ENCODE results near the gene ATXN10.
A peak's percentile ranks its signal among the peaks of the same experiment; 100 is the strongest.
"Not testable (repeated sequence)": the region's sequence is repeated elsewhere in the genome, so short reads cannot be mapped to it uniquely, and the experiment has no call there.

Gene ATXN10

DNA sequence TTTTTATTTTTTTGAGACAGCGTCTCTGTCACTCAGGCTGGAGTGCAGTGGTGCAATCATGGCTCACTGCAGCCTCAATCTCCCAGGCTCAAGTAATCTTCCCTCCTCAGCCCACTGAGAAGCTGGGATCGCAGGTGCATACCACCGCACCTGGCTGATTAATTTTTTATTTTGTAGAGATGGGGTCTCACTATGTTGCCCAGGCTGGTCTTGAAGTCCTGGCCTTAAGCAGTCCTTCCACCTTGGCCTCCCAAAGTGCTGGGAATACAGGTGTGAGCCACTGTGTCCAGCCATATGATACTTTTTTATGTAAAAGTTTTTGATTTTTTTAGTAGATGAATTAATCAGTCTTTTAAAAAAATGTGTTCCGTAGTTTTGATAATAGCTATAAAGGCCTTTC, 42.8 kb downstream of the ATXN10 start:
- not testable (repeated sequence) for DNase-seq

DNA sequence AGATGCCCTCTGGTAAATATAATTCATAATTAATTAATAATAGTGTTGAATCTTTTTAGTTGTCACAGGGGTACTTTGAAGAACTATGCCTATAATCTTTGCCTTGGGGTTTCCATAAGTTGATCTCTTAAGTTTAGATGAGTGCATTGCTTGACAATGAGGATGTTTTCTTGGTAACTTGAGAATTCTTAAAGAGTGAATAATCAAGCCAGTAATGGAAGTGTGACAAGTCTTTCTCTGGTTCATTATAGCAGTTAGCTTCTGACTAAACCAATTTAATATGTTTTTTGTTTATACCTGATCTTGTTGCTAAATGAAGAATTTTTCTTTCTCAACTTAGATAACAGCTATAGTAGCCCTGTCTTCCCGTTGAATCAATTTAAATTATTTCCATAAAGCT, 46.2 kb downstream of the ATXN10 start:
- no peak for DNase-seq

DNA sequence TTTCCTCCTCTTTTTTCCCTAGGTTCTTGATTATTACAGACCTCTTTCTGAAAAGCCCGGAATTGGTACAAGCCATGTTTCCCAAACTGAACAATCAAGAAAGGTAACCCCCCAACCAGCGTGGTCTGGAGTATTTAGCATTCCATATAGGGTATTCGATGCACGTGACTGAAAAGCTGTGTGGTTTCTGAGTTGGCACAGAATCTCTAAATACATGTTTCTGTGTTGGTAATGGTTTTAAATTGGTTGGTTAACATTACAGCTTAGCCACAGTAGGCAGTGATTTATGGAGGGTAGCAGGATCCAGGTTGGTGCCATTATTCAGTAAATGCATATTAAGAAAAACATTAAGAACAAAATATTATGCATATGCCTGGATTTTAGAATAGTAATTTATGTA, 46.8 kb downstream of the ATXN10 start:
- DNase-seq = no peak

DNA sequence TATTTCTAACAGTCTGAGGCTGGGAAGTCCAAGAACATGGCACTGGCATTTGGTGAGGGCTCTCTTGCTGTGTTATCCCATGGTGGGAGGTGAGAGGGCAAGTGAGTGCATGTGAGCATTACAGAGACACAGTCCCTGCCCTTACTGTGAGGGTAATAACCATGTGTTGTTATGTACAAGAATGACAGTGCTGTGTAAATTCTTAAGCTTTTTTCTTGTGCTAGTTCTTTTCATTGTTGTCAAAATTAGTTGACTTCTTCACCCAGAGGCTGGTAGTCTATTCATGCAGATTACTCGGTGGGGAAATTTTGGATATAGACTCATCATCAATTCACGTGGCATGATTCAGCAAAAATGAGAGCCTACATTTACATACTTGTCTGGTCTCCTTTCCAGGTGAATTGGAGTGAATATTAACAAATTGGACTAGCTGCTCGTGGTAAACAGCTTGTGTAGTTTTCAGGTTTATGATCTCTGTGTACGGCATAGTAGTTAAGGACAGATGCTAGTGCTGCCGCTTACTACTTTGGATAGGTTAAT, 49.3 kb downstream of the ATXN10 start:
- DNase-seq = no peak

DNA sequence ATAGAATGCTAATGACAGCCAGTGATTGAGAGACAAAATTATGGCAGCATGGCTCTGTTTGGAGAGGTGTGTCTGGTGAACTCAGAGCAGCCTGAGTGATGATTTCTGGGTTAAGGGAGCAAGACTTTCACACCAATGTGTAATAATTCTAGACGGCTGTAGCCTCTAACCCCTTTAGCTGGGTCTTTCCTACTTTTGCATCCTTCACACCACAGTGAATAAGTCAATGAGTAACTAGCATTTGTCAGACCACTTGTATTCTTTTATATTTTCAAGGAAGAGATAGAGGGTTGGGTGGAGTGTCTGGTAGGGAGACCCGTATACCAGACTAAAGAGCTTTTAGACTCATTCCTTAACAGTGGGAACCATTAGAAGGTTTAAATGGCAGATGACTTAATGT, 50.4 kb downstream of the ATXN10 start:
- no peak for DNase-seq

DNA sequence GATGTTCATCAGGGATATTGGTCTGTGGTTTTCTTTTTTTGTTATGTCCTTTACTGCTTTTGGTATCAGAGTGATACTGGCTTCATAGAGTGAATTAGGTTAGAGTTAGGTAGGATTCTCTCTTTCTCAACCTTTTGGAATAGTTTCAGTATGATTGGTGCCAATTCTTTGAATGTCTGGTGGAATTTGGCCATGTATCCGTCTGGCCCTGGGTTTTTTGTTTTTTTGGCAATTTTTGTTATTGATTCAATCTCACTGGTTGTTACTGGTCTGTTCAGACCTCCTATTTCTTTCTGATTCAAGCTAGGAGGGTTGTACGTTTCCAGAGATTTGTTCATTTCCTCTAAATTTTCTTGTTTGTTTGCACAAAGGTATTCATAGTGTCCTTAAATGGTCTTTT, 54.4 kb downstream of the ATXN10 start:
- no peak for DNase-seq

DNA sequence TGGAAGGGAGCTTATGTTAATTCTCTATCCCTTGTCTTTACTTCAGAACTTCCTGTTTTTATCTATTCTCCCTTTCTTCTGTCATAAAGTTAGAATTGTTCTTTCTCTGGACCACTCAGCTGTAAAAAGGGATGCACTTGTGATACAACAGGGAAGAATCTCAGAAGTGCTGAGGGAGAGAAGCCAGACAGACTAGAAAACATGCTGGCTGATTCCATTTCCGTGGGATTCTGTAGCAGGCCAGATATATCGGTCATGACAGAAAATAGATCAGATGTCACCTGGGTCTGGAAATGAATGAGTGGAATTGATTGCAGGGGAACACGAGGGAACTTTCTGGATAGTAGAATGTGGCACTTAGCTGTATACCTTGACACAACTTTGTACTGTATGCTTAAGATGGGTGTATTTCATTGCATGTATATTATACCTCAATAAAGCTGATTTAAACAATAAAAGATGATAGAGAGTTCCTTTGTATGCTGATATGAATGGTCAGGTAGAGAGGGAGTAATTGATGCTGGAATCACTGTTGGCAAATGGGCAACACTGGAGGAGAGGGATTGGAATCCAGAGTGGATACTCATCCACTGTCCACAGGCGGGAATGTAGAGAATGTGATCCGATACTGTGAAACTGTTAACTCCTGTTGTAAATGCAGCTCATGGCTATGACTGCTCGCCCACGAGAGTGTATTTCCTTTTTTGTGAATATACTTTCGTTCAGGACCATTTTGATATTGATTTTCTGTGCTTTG, 59.6 kb downstream of the ATXN10 start:
- no peak for DNase-seq

DNA sequence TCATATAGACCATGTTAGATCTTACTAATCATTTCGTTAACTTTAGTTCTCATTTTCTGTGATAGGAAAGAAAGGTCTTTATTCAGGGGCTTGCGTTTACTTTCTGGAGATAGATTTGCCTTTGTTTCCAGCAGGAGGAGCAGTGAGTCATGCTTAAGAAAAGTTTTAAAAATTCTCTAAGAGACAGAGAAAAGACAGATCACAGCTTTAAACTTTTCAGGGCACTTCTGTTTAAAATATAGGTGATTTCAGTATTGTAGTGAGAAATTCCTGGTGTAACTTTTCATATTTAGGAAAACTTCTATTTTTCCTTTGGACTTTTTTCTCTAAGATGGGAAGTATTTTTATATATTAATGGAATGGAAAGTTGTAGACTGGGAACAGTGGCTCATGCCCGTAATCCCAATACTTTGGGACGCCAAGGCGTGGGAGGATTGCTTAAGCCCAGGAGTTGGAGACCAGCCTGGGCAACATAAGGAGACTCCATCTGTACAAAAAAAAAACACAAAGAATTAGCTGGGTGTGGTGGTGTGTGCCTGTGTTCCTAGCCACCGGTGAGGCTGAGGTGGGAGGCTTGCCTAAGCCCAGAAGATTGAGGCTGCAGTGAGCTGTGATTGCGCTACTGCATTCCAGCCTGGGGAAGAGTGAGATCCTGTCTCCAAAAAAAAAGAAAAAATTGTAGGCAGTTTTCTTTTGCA, 60.3 kb downstream of the ATXN10 start:
- DNase-seq = peak; percentile 28

DNA sequence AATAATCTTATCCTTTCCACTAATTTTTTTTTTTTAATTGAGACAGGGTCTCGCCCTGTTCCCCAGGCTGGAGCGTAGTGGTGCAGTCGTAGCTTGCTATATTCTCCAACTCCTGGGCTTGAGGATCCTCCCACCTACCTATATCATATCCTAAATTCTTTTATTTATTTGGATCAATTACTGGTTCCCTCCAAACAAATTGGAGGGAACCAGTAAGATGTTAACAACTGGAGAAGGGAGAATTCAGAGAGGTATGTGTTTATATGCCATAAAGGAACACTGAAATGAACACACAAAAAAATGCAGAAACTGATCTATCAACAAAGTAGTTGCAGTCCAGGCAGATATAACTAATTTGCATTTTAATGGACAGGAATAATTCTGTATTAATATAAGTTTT, 63.6 kb downstream of the ATXN10 start:
- no peak for DNase-seq

DNA sequence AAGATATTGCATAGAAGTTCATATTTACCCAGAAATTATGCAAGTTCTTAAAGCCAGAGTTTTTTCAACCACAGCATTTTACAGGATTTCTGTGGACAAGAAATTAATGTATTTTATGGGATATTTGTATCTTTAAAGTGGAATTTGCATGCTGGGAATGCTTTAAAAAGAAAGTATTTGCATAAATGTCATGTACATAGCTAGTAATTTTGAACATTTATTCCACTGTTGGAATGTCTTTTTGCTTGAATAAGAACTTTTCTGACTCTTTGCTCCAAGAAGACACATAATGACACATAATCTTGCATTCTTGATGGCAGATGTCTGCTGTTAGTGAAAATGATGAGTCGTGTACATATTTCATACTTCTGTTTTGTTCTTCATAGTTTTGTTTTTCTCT, 66.6 kb downstream of the ATXN10 start:
- no peak for DNase-seq

DNA sequence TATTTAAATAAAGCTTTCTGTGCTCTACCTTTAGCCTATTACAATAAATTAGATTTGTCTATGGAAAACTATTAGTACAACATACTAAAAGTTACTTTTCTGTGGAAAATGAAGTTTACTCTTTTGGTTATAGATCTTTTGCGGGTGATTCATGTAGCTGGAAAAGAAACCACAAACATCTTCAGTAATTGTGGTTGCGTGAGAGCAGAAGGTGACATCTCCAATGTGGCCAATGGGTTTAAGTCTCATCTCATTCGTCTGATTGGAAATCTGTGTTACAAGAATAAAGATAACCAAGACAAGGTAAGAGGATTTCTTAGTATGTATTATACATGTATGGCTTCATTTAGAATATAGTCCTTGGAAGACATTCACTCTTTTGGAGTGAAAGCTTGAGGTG, 68.6 kb downstream of the ATXN10 start:
- DNase-seq = no peak

DNA sequence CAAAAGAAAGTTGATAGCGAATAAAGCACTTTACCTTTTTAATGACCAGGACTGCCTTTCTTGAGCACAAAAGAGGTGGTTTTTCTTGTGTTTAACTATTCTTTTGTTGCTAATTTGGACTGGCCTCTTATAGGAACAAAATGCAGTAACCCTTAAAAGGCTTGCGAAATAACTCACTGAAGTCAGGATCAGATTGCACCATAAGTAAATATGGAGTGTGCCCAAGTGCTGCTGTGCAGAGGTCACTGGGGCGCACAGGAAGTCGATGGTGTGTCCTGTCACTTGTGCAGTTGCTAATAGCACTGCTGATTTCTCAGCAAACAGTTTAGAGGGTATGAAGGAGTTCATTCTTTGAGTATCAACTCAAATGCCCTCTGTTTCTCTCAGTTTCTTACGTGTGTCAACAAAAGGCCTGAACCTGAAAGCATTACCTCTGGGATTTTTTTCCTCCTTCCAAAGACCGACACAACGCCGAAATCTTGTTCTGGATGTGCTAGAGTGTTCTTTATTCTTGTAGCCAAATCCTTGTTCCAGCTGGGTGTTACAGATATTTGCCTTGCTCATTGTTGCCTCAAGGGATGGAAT, 71.3 kb downstream of the ATXN10 start:
- no peak for DNase-seq

DNA sequence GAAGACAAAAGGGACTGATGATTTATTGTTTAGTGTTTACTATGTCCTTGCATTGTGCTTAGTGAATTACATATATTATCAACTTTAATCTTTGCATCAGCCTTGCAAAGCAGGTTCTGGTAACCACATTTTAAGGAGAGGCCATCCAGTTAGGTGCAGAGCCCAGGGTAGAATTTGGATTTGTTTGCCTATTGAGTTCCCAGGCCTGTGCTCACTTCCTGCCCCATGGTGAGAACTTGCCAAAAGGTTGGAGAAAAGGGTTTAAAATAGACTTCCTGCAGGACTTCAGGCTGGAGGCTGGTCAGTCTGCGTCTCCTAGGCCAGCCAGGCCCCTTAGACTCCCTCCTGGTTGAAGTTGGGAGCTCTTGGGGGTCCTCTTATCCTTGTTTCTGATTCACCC, 72.1 kb downstream of the ATXN10 start:
- no peak for DNase-seq

DNA sequence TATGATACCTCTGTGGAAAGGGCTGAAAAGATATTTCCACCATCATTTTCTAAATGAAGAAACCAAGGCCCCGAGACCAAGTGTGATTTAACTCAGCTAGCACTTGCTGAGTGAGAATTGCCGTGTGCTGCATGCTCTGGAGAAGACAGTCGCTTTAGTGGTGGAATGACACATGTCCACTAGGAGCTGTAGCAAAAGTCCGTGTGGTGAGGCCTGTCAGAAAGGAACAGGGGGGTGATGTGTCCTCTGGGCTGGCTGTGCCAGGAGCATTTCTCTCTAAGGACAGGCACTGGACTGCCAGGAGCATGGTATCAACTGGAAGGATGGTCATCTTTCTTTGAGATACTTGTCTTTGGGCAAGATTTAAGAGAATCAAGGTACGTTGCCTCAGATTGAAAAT, 72.8 kb downstream of the ATXN10 start:
- DNase-seq = no peak

DNA sequence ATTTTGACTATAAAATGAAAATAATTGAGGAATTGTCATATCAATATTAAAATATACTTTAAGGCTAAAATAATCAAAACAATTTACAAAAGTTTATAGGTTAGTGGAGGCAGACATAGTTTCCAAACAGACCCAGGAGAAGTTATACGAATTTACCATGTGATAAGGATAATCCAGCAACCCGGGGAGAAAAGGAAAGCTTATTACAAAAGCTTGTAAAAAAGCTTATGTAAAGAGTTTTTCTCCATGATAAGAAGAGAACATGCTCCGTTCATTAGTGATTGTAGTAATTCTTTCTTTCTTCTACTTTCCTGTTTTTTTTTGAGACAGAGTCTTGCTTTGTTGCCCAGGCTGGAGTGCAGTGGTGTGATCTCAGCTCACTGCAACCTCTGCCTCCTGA, 79.0 kb downstream of the ATXN10 start:
- no peak for DNase-seq

DNA sequence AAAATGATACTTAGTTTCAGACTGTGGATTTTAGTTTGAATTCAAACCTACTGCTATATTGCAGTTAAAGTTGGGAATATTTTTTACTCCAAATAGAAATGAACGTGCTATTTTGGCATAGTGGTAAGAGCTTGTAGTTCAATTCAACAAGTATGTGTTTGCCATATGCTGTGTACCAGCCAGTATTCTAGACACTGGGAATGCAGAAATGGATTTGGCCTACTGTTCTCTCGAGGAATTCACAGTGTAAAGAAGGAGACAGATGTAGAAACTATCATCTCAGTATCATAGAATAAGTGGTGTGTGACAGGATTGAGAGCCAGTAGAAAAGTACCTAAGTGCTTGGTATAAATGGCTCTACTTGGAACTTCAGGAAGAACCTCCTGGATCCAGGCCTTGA, 80.4 kb downstream of the ATXN10 start:
- DNase-seq = no peak

DNA sequence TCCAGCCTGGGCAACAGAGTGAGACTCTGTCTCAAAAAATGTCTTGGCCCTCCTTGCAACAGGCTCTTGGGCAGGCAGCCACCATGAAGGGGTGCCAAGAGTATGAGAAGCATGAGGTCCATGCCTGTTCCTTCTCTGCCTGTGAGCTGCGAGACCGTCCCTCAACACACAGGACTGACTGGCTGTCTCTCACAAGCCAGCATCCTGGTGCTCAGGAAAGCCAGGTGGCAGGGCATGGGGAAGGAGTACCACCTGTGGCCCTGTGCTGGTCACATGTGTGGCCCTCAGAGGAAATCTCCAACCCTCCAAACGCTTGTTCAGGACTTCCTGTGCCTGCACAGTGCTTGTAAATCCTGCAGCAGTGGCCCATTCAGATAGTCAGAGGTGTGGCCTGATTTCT, 83.2 kb downstream of the ATXN10 start:
- DNase-seq = no peak

DNA sequence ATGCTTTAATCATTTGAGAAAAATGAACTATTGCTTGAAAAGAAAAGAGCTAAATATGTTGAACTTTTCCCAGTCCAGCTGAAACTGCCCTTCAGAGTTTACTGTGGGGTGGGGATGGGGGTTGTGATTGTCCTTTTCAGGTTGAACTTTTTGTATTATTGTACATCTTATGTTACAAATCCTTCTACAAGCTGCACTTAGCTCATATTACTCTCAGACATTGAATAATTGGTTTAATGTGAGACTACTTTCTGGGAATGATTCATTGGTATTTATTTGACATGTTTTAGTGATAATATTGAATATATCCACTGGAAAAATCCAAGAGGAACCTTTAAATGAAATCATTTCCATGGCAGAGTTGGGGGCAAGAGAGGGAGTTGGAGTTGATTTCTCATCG, 84.9 kb downstream of the ATXN10 start:
- no peak for DNase-seq

DNA sequence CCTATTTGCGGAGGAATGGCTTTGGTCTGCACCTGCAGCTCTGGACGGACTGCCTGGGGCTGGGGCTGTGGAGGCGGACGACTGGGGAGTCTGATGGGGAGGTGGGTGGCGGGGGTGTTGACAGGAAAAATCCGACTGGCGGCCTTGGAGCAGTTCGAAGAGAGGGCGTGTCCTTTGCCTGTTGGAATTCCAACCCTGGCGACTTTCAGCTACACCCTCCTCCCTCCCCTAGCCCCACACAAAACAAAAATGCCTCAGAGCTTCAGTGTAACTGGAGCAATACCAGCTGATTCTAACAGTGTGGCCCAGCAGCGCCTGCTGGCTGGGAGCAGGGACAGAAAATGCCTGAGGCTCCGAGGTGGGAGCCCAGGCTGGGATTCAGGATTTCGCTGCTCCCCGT, 85.4 kb downstream of the ATXN10 start:
- peak; percentile 65 for DNase-seq

DNA sequence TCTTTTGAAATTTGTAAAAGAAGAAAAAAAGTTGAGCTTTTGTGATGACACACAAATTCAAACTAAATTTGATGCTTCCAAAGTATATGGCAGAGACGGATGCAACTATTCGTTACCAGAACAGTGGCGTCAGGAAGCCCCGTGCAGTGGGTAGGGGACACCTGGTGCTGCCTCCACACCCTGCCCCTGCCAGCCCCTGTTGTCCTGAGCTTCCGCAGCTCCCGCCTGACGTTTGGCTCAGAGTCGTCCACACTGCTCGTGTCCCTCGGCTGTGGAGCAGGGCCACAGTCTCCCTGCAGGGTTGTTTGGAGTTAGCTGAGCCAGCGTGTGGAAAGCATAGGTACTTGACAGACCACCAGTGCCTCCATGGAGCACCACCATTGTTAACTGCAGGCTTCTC, 86.3 kb downstream of the ATXN10 start:
- no peak for DNase-seq

DNA sequence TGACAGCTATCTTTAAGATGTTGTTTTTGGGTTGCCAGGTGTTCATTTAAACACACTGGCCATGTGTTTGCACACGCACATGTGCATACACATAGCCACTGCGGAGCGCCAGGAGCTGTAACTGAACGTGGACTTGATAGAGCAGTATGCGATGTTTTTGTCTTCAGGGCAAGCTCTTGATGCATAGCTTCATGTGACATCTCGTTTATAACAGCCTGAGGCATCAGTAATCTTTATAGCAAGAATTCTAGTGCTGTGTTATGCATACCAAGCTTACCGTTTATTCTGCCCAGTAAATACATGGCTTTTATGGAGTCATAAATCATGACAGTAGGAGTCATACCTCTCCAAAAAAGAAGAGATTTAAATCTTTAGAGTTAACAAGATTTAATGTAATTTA, 87.0 kb downstream of the ATXN10 start:
- peak; percentile 23 for DNase-seq

DNA sequence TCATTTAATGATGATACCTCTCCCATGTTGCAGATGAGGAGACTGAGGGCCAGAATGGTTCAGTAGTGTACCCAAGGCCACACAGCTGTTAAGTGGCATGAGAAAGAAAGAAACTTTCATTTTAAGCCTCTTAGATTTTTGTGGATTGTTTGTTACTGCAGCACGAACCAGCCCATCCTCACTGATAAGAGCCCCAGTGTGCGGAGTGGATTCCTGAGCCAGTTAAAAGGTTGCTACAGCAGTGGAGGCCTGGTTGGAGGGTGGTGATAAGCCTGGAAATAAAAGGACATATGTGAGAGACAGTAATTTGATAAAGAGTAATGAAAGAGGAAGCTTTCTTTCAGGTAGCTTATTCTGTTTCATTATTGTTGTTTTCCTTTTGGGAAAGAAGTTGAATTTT, 89.0 kb downstream of the ATXN10 start:
- no peak for DNase-seq

DNA sequence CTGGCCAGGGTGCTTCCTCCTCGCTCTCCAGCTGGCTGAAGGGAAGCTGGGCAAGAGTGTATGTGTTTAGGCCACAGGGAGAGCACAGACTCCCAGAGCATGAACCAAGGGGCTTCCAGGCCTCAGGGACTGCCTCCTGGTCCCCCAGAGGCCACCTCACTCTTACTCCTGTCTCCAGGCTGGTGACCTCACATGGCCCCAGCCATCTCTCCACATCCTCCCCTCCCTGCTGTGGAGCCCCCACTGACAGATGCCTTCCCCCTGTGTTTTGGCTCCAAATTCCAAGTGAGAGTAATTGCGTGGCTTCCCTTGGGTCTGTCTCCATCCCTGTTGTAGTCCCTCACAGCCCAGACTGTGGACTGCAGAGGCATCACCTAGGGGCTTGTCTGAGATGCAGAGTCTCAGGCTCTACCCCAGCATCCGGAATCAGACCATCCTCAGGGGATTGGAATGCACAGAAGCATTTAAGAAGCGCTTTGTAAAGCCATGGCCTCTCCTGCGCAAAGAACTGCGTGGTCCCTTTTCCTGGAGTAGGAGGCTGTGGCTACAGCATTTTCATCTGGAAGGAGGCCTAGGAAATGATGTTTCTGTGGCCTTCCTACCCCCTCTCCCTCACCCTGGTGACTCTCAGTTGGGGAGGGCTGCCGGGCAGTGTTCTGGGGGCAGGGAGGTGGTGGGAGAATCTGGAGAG, 91.1 kb downstream of the ATXN10 start:
- DNase-seq = no peak

DNA sequence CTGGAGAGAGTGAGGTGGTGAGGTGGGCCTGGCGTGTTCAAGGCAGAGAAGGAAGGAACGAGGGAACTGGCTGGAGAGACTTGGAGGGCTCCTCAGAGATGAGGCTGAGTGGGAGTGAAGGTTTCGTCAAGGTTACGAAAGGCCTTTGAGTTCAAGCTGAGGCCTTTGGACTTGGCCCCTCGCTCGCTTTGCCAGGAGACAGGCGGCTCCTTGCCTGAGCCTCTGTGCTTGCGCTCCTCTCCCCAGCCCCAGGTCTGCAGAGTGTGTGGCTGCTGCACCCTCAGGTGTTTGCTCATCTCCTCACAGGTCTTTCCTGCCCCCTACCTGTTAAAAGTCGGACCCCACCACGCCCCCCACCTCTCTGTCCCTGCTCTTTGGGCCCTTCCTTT, 91.6 kb downstream of the ATXN10 start:
- DNase-seq = no peak
